Epithelial cell of esophagus (primary cell): ENCODE measurements around the gene ABLIM2.

Experiments used
- DNase-seq: peaks from one replicate; pipeline ENCODE4 v3.0.0; 2010; ENCODE audit warnings: low read depth
- H3K4me3 ChIP-seq: 2 replicates; pipeline ENCODE4 v1.5.1; 2011; ENCODE audit warnings: mild to moderate bottlenecking, low read length, control low read depth
- TF ChIP-seq, protein P1 (sequence below): IDR thresholded peaks from 2 replicates; pipeline ENCODE4 v1.5.1; 2011; ENCODE audit warnings: low read depth, mild to moderate bottlenecking, low read length, control low read depth, inconsistent platforms; ENCODE audit not compliant: insufficient read depth; ENCODE audit errors: missing control alignments

ABLIM2 gene

DNA sequence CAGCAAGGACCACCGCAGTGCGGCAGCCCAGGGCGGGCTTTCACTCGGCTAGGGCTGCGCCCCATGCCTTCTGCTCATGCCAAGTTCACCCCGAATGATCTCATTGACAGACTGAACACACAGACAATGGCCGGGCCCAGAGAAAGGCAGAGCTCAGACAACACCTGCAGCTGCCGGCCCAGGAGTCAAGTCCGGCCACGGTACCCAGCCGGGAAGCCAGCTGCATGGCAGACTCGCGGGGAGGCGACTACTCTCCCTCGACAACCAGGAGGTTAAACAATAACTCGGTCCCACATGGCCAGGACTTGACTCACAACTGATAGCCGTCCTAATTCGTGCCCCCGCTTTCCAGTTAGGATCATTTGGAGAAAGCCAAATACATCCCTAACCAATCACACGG, 50.4 kb downstream of the ABLIM2 start:
- no peak overlapping the region for H3K4me3 ChIP-seq
- TF ChIP-seq, protein P1, sequence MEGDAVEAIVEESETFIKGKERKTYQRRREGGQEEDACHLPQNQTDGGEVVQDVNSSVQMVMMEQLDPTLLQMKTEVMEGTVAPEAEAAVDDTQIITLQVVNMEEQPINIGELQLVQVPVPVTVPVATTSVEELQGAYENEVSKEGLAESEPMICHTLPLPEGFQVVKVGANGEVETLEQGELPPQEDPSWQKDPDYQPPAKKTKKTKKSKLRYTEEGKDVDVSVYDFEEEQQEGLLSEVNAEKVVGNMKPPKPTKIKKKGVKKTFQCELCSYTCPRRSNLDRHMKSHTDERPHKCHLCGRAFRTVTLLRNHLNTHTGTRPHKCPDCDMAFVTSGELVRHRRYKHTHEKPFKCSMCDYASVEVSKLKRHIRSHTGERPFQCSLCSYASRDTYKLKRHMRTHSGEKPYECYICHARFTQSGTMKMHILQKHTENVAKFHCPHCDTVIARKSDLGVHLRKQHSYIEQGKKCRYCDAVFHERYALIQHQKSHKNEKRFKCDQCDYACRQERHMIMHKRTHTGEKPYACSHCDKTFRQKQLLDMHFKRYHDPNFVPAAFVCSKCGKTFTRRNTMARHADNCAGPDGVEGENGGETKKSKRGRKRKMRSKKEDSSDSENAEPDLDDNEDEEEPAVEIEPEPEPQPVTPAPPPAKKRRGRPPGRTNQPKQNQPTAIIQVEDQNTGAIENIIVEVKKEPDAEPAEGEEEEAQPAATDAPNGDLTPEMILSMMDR = no peak
- no peak for DNase-seq

DNA sequence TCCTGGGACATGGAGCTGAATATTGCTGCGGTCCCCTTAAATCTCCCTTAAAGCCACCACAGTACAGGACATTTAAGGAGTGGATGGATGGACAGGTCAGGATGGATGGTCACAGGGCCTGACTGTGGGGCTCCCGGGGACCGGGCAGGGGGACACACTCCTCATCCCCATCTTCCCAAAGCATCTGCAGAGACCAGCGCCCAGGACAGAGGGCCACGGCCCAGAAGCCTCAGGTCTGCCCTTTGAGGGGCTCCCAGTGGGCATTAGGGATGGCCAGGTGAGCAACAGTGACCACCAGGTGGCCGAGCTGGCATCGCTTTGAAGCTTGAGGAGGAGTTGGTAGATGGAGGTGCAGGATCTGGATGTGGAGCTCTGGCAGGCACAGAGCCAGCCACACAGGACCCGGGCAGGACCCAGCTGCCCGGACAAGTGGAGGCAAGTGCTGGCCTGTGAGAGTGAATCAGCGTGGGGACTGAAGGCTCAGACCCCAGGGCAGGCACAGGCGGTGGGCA, 51.4 kb downstream of the ABLIM2 start:
- no peak for DNase-seq
- TF ChIP-seq, protein P1 = no peak
- H3K4me3 ChIP-seq = no peak overlapping the region

DNA sequence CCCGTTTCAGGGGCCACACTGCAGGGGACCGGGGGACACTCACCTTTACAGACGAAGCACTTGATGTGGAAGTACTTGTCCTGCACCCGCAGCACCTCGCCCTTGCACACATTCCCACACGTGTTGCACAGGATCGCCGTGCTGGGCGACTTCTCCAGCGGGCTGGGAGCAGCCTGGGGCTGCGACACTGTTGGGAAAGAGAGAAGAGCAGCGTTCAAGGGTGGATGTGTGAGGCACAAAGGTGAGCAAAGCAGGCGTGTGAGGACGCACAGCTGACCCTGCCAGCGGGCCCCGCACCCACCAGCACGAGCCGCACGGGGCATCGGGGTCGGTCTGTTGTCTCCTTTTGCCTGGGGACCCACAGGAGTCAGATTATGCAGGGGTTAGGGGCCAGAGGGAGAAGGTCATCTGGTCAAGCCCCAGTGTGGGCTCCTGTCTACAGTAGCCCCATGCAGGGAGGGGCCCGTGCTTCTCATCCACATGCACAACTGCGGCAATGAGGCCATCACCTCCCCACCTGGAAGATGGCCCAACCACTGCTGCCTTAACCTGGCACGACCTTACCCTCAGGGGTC, 52.1 kb downstream of the ABLIM2 start:
- no peak for DNase-seq
- TF ChIP-seq, protein P1 = no peak
- H3K4me3 ChIP-seq = no peak overlapping the region

DNA sequence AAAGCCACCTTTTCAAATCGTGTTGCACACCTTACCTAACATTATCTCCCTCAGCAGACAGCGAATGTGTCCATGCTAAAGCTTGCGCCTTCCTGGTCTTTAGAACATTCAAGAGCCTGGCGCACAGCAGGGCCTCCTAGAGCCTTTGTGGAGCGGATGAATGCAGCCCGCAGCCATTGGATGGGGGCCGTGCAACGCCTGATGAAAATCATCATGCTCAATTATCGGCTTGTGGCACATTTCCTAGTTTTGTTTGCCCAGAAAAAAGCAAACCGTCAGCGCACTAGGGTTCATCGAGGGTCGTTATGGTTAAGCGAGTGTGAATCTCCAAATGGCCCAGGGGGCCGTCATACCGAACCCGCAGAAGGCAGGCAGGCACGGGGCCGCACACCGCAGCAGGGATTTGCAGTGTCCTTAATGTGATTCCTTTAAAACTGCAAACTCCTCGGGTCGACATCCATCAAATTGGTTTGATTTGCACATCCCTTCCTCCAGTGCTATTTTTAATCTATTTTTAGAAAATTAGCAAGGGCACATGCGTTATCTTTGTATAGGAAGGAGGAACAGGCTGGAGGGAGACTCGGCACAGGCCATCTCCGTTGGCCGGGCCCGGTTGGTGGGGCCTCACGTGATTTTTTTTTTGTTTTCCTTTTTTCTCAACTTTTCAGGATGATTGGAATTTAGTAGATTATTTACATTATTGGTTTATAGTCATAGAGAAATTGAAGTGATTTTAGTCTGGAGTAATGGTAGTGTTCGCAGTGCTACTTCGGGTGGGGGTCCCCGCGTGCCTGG, 53.1 kb downstream of the ABLIM2 start:
- DNase-seq = no peak
- H3K4me3 ChIP-seq = no peak overlapping the region
- TF ChIP-seq, protein P1 = no peak

DNA sequence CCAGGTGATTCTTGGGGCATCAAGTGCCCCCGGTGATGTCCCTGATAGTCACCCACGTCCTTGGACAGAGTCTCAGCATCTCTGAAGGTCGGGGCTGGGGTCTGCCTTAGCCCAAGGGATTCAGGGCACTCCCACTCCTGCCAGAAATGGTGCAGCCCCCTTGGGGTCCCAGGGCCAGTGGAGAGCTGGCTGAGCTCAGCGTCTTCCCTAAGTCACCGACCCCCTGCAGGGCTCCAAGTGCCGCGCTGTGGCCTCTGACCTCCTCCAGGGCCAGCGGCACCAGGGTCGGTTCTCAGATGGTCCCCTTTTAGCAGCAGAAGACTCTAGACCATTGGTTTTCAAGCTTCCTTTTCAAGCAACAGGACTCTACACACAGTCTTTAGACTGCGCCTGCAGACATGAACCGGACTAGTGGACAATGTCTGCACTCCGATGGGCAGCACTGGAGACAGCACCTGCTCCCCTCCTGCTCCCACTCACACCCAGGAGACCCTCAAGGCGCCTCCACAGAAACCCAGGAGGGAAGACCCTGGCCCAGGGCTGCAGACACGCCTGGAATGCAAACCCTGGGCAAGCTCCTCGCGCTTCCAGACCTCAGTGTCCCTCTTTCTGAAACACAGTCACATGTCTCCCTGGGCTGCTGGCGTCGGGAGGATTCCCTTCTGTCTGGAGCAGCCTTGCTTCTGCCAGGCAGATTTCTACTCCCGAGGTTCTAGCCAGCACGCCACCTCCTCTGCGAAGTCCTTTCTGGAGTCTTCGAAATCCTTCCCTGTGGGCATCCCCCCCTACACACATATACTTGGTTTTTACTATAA, 53.9 kb downstream of the ABLIM2 start:
- TF ChIP-seq, protein P1 = no peak
- no peak overlapping the region for H3K4me3 ChIP-seq
- DNase-seq = no peak

DNA sequence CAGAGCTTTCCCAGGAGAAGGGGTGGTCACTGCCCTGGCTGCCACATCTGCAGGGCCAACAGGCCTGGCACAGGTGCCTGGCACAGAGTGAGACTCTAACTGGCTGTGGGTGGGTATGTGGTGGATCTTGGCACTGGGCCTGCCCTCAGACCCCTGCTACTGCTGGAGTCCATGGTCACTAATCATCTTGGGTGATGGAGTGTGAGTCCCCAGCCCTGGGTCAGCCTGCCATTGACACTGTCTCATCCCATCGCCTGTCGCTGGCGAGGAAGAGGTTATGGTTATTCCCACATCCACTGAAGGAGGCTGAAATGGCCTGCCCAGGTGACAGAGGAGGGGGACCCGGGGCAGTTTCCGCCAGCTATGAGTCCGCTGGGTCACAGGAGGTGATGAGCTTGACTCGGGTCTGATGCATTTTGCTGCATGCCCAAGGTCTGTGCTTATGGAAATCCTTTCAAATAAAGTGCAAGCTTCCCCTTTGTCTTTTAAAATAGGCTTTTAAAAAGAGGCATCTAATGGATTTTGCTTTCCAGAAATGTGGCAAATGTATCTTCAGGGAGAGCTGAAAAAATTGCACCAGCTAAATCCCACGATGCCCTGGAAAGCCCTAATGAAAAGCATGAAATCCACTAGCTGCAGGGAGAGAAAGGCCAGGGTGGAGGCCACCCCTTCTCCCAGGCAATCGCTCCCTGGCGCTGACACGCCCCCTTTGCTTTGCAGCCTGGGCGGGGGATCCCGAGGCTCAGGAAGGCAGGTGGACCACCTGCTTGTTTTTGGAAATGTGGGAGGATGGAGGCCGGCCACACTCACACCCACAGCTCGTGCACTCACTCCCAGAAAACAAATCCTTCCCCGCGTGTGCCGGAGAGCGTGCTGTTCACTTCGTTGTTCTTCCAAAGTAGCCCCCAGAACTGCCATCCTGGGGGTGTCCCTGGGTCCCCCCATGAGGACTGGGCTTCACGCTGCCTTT, 54.9 kb downstream of the ABLIM2 start:
- H3K4me3 ChIP-seq = no peak overlapping the region
- TF ChIP-seq, protein P1 = no peak
- DNase-seq = no peak
